Measurements from ENCODE around the gene WDR62.
A peak's percentile ranks its signal among the peaks of the same experiment; 100 is the strongest.
"Not testable (repeated sequence)": the region's sequence is repeated elsewhere in the genome, so short reads cannot be mapped to it uniquely, and the experiment has no call there.

WDR62 gene

DNA sequence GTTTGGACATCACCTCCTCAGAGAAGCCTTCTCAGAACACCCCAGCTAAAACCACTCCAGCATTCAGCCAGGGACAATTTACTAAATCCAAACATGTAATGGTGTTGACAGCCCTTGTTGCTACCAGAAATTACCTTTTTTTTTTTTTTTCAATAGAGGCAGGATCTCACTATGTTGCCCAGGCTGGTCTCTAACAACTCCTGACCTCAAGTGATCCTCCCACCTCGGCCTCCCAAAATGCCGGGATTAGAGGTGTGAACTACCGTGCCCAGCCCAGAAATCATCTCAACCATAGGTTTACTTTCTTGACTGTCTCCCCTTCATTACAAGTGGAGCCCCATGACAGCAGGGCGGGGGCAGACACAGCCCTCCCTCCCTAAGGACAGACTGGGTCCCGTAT is 31.3 kb upstream of the WDR62 start:
- no peak overlapping the region for H3K9ac ChIP-seq (ENCODE audit: low read length)
- H3K9me3 ChIP-seq (ENCODE audit: low read length), result no peaks in the 10 kb centered on the region
- H3K4me3 ChIP-seq (ENCODE audit: low read depth in 1 of 2, low read length in 2 of 2), result no peak overlapping the region
- H3K27me3 ChIP-seq (ENCODE audit: control insufficient read depth in 1 of 2, insufficient read depth in 2 of 2, low read length in 2 of 2), result no peaks in the 10 kb centered on the region
- peaks cover 53% of the 10 kb centered on the region for H3K36me3 ChIP-seq (ENCODE audit: insufficient read depth, low read length)
- H3K4me1 ChIP-seq (ENCODE audit: insufficient read depth, low read length), result no peaks in the 10 kb centered on the region
- H3K27ac ChIP-seq (ENCODE audit: low read depth, low read length), result no peak overlapping the region

DNA sequence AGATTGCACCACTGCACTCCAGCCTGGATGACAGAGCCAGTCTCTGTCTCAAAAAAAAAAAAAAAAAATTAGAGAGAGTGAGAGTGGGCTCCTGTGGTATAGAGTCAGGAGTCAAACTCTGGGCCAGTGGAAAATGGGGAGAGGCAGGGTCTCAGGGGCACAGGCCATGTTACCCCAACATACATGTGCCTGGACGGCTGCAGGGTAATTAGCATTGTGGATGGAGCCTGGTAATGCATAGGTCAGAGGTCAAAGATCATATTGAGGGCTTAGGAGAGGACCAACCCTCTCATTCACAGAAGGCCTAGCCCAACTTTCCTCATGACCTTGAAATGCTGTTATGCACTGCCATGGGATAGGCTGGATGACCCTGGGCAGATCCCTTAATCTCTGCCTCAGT is 29.2 kb upstream of the WDR62 start:
- no peaks in the 10 kb centered on the region for H3K27me3 ChIP-seq (ENCODE audit: control insufficient read depth in 1 of 2, insufficient read depth in 2 of 2, low read length in 2 of 2)
- no peaks in the 10 kb centered on the region for H3K9me3 ChIP-seq (ENCODE audit: low read length)
- H3K36me3 ChIP-seq (ENCODE audit: insufficient read depth, low read length), result peaks cover 49% of the 10 kb centered on the region
- no peak overlapping the region for H3K4me3 ChIP-seq (ENCODE audit: low read depth in 1 of 2, low read length in 2 of 2)
- H3K27ac ChIP-seq (ENCODE audit: low read depth, low read length), result no peak overlapping the region
- H3K4me1 ChIP-seq (ENCODE audit: insufficient read depth, low read length), result no peaks in the 10 kb centered on the region
- H3K9ac ChIP-seq (ENCODE audit: low read length), result no peak overlapping the region

DNA sequence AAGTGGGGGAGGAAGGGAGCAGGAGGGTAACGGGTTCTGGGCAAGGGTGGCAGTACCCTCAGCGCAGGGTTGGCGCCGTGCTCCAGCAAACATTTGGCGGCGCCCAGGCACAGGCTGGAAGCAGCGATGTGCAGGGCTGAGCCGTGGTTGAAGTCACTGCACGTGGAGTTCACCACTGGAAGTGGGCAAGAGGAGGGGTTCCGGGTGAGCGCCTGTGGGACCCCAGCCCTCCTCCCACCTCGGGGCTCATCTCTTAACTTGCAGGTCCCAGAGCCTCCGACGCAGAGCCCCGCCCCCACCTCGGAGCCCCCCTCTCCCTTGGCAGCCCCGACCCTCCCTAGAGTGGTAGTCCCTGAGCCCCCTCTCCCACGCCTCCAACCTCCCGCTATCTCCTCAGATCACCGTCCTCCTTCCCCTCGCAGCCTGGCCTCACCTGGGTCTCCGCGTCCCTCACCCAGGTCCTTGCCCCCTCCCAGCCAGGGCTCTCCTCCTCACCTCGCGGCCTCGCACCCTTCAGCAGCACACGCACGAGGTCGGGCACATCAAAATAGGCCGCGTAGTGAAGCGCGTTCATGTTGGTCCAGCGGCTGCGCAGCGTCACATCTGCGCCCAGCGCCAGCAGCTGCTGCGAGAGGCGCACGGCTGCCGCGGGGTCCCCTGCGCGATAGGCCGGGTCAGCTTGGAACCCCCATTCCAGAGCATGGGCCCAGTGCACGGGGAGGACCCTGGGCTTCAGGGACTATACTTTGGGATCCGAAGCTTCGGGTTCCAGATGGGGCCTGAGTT is 28.4 kb upstream of the WDR62 start:
- Histone ChIP-seq H3K4me1 (ENCODE audit: insufficient read depth, low read length) (no peaks in the 10 kb centered on the region), H3K27ac (ENCODE audit: low read depth, low read length) (no peak overlapping the region), H3K9me3 (ENCODE audit: low read length) (no peaks in the 10 kb centered on the region), H3K36me3 (ENCODE audit: insufficient read depth, low read length) (peaks cover 49% of the 10 kb centered on the region), H3K9ac (ENCODE audit: low read length) (no peak overlapping the region), H3K4me3 (ENCODE audit: low read depth in 1 of 2, low read length in 2 of 2) (no peak overlapping the region), H3K27me3 (ENCODE audit: control insufficient read depth in 1 of 2, insufficient read depth in 2 of 2, low read length in 2 of 2) (no peaks in the 10 kb centered on the region)

DNA sequence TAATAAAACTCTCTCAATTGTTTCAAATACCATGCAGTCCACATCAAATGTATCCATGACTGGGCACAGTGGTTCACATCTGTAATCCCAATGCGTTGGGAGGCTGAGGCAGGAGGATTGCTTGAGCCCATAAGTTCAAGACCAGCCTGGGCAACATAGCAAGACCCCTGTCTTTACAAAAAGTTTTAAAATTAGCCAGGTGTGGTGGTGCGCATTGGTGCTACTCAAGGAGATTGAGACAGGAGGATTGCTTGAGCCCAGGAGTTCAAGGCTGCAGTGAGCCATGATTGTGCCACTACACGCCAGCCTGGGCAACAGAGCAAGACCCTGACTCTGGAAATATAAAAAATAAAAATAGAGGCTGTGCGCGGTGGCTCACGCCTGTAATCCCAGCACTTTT is 27.0 kb upstream of the WDR62 start:
- peaks cover 5% of the 10 kb centered on the region for H3K4me1 ChIP-seq (ENCODE audit: insufficient read depth, low read length)
- no peak overlapping the region for H3K27ac ChIP-seq (ENCODE audit: low read depth, low read length)
- peaks cover 43% of the 10 kb centered on the region for H3K36me3 ChIP-seq (ENCODE audit: insufficient read depth, low read length)
- H3K27me3 ChIP-seq (ENCODE audit: control insufficient read depth in 1 of 2, insufficient read depth in 2 of 2, low read length in 2 of 2), result no peaks in the 10 kb centered on the region
- H3K9me3 ChIP-seq (ENCODE audit: low read length), result no peaks in the 10 kb centered on the region
- H3K4me3 ChIP-seq (ENCODE audit: low read depth in 1 of 2, low read length in 2 of 2), result no peak overlapping the region
- H3K9ac ChIP-seq (ENCODE audit: low read length), result no peak overlapping the region

DNA sequence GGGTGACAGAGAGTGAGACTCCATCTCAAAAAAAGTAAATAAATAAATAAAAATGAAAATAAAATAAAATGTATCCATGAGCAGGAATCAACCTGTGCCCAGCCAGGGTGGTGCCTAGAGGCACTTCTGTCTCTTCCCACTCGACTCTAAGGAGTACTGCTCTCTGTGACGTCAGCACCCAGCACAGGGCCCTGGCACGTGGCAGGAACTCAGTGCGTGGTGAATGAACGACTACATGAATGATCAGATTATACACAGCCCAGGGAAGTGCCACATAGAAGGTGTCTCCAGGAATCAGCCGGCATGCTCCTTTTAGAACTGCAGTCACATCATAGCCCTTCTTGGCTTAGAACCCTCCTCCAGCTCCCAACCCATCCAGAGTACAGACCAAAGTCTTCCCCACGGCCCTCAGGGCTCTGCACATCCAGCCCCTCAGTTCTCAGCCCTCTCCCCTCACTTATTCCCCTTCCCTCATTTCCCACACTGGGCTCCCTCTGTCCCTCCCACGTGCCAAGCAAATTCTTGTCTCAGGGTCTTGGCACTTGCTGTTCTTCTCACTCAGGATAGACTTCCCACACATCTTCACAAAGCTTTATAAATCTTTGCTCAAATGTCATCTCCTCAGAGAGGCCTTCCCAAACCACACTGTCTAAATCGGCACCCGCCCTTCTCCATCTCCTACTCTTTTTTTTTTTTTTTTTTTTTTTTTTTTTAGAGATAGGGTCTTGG is 26.2 kb upstream of the WDR62 start:
- no peaks in the 10 kb centered on the region for H3K9me3 ChIP-seq (ENCODE audit: low read length)
- H3K9ac ChIP-seq (ENCODE audit: low read length), result no peak overlapping the region
- peaks cover 11% of the 10 kb centered on the region for H3K4me1 ChIP-seq (ENCODE audit: insufficient read depth, low read length)
- H3K27me3 ChIP-seq (ENCODE audit: control insufficient read depth in 1 of 2, insufficient read depth in 2 of 2, low read length in 2 of 2), result no peaks in the 10 kb centered on the region
- no peak overlapping the region for H3K27ac ChIP-seq (ENCODE audit: low read depth, low read length)
- H3K4me3 ChIP-seq (ENCODE audit: low read depth in 1 of 2, low read length in 2 of 2), result no peak overlapping the region
- H3K36me3 ChIP-seq (ENCODE audit: insufficient read depth, low read length), result peaks cover 39% of the 10 kb centered on the region

DNA sequence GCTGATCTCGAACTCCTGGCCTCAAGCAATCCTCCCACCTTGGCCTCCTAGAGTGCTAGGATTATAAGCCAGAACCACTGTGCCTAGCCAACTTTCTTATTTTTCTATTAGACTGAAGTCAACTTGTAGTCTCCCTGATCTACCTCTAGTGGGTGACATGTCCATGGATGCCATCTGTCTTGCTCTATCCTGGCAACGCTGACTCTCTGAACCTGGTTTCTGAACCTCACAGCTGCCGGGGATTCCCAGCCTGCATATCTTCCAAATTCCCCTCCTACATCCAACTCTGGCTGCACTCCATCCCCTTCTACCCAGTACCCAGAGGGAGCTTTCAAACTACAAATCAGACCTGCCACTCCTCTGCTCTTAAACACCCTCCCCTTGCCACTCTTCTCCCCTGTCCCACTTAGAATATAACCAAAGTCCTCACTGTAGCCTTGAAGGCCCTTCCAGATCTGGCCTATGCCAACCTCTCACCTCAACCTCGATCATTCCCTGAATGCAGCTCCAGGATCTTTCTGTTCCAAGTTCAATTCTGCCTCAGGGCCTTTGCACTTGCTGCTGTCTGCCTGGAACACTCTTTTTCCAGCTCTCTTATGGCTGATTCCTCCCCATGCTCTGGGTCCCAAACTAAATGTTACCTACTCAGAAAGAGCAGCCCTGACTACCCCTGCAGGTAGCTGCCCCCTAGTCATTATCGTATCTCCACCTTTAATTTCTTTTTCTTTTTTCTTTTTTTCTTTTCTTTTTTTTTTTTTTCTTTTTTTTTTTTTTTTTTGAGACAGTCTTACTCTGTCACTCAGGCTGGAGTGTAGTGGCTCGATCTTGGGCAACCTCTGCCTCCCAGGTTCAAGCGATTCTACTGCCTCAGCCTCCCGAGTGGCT is 24.2 kb upstream of the WDR62 start:
- Histone ChIP-seq H3K4me1 (ENCODE audit: insufficient read depth, low read length) (peaks cover 11% of the 10 kb centered on the region), H3K27me3 (ENCODE audit: control insufficient read depth in 1 of 2, insufficient read depth in 2 of 2, low read length in 2 of 2) (no peaks in the 10 kb centered on the region), H3K36me3 (ENCODE audit: insufficient read depth, low read length) (peaks cover 28% of the 10 kb centered on the region), H3K4me3 (ENCODE audit: low read depth in 1 of 2, low read length in 2 of 2) (no peak overlapping the region), H3K9ac (ENCODE audit: low read length) (no peak overlapping the region), H3K9me3 (ENCODE audit: low read length) (no peaks in the 10 kb centered on the region), H3K27ac (ENCODE audit: low read depth, low read length) (no peak overlapping the region)

DNA sequence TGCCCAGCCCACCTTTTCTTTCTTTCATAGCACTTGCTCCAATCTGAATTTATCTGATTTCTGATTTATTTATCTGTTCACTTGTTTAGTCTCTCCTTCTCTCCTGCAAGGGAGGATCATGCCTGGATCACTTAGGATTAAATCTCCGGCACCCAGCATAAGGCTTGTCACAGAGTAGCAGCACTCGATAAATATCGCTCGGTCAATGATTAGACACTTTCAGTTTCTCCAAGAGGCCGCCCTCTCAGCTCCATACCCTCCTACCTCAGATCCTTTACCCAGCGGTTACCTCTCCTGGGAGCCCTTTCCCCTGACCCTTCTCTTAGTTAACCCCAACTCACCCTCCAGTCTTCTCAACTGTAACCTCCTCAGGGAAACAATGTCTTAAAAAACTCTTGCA is 23.4 kb upstream of the WDR62 start:
- no peaks in the 10 kb centered on the region for H3K27me3 ChIP-seq (ENCODE audit: control insufficient read depth in 1 of 2, insufficient read depth in 2 of 2, low read length in 2 of 2)
- H3K9me3 ChIP-seq (ENCODE audit: low read length), result no peaks in the 10 kb centered on the region
- peaks cover 24% of the 10 kb centered on the region for H3K36me3 ChIP-seq (ENCODE audit: insufficient read depth, low read length)
- H3K4me1 ChIP-seq (ENCODE audit: insufficient read depth, low read length), result peaks cover 11% of the 10 kb centered on the region
- H3K9ac ChIP-seq (ENCODE audit: low read length), result no peak overlapping the region
- no peak overlapping the region for H3K4me3 ChIP-seq (ENCODE audit: low read depth in 1 of 2, low read length in 2 of 2)
- H3K27ac ChIP-seq (ENCODE audit: low read depth, low read length), result no peak overlapping the region

DNA sequence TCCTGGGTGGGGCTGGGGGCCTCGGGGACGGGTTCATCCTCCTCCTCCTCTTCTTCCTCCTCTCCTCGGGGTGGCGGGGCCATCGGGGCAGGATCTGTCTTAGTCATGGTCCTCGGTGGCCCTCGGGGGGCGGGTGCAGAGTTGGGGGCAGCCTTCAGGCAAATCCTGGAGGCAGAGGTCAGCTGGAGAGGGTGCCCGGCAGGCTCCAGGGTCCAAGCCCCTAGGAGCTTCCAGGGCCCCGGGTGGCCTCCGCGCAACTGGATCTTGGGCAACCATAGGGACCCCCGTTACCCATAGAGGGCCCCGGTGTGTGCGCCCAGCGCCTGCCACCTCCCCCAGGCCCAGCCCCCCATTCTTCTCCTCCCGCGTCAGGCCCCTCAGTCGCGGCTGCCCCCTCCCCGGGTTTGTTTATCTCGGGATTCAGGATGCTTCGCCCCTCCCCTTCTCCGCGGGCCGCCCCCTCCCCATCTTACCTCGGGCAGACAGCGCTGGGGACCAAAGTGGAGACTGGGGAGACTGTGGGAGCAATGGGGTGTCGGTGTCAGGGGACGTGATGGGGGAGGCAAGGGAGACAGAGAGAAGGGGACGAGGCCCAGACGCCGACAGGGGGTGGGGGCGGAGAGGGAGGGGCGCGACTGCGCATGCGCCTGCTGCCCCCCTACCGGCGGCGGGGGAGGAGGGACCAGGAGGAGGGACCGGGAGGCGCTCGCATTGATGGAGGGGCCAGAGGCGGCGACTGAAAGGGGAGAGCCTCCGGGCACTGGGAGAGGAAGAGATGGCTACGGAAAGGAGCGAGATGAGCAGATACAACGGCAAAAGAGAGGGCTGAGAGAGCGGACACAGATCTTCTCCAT is 22.2 kb upstream of the WDR62 start, which contains the start of gene CLIP3:
Gene CLIP3 (minus strand): TSS at position 623 of the 854 bp plus-strand sequence. CDS start 516 bp downstream, at position 107.
- peak within 1 kb of the TSS; percentile 70 for H3K27ac ChIP-seq (ENCODE audit: low read depth, low read length)
- H3K4me3 ChIP-seq (ENCODE audit: low read depth in 1 of 2, low read length in 2 of 2), result peak within 1 kb of the TSS; percentile 48 to 74
- H3K9me3 ChIP-seq (ENCODE audit: low read length), result no peaks in the 10 kb centered on the region
- peak within 1 kb of the TSS; percentile 33 for H3K9ac ChIP-seq (ENCODE audit: low read length)
- no peaks in the 10 kb centered on the region for H3K27me3 ChIP-seq (ENCODE audit: control insufficient read depth in 1 of 2, insufficient read depth in 2 of 2, low read length in 2 of 2)
- peaks cover 11% of the 10 kb centered on the region for H3K4me1 ChIP-seq (ENCODE audit: insufficient read depth, low read length)
- peaks cover 14% of the 10 kb centered on the region for H3K36me3 ChIP-seq (ENCODE audit: insufficient read depth, low read length)

DNA sequence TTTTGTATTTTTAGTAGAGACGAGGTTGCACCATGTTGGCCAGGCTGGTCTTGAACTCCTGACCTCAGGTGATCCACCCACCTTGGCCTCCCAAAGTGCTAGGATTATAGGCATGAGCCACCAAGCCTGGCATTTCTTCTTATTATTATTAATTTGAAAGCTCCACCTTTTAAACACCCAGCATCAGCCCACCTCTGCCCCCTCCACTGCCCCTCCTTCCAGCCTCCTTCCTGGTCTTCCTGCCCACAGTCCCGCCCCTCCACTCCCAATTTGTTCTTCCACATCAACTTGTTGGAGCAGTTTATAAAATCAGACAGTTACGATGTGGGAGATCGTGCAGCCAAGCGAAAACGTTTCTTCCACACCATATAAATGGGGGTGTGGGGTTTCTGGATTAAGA is 14.2 kb upstream of the WDR62 start:
- H3K27ac ChIP-seq (ENCODE audit: low read depth, low read length), result no peak overlapping the region
- no peak overlapping the region for H3K4me3 ChIP-seq (ENCODE audit: low read depth in 1 of 2, low read length in 2 of 2)
- H3K36me3 ChIP-seq (ENCODE audit: insufficient read depth, low read length), result peaks cover under 1% of the 10 kb centered on the region
- H3K4me1 ChIP-seq (ENCODE audit: insufficient read depth, low read length), result peaks cover 25% of the 10 kb centered on the region
- no peak overlapping the region for H3K9ac ChIP-seq (ENCODE audit: low read length)
- no peaks in the 10 kb centered on the region for H3K9me3 ChIP-seq (ENCODE audit: low read length)
- no peaks in the 10 kb centered on the region for H3K27me3 ChIP-seq (ENCODE audit: control insufficient read depth in 1 of 2, insufficient read depth in 2 of 2, low read length in 2 of 2)

DNA sequence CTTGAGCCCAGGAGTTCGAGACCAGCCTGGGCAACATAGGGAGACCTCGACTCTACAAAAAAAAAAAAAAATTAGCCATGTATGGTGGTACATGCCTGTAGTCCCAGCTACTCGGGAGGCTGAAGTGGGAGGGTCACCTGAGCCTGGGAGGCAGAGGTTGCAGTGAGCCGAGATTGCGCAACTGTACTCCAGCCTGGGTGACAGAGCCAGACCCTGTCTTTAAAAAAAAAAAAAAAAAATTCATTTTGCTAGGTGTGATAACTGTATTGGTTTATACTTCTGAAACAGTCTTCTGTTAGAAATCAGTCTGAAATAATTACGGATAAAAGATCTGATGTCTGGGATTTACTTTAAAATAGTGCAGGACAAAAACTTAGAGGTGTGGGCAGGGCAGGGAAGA is 13.6 kb upstream of the WDR62 start:
- peaks cover 27% of the 10 kb centered on the region for H3K4me1 ChIP-seq (ENCODE audit: insufficient read depth, low read length)
- H3K27ac ChIP-seq (ENCODE audit: low read depth, low read length), result not testable (repeated sequence)

More for the DNA sequence above, 13.6 kb upstream of the WDR62 start:
- not testable (repeated sequence) for H3K4me3 ChIP-seq (ENCODE audit: low read depth in 1 of 2, low read length in 2 of 2); H3K9me3 ChIP-seq (ENCODE audit: low read length); H3K36me3 ChIP-seq (ENCODE audit: insufficient read depth, low read length); H3K9ac ChIP-seq (ENCODE audit: low read length); H3K27me3 ChIP-seq (ENCODE audit: control insufficient read depth in 1 of 2, insufficient read depth in 2 of 2, low read length in 2 of 2)
